HG03175 (cell line): ENCODE results near the gene ARHGAP45.
"Not testable (repeated sequence)": the region's sequence is repeated elsewhere in the genome, so short reads cannot be mapped to it uniquely, and the experiment has no call there.

Experiments
- ATAC-seq: cut with Tn5 transposase; IDR thresholded peaks from one replicate; pipeline ENCODE4 v1.9.1; 2021; ENCODE audit warnings: mild to moderate bottlenecking, moderate library complexity; ENCODE audit not compliant: unreplicated experiment

The ARHGAP45 gene

DNA sequence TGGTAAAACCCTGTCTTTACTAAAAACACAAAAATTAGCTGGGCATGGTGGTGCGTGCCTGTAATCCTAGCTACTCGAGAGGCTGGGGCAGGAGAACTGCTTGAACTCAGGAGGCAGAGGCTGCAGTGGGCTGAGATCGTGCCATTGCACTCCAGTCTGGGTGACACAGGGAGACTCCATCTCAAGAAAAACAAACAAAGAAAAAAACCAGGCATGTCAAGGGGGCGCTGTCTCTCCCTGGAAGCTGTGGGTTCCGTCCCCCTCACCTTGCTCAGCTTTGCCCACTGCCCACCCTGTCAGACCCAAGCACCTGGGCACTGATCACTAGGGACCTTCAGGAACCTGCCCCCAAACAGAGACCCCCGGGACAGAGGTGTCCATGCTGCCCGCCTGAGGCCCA lies 62.1 kb downstream of the ARHGAP45 start:
- not testable (repeated sequence) for ATAC-seq

DNA sequence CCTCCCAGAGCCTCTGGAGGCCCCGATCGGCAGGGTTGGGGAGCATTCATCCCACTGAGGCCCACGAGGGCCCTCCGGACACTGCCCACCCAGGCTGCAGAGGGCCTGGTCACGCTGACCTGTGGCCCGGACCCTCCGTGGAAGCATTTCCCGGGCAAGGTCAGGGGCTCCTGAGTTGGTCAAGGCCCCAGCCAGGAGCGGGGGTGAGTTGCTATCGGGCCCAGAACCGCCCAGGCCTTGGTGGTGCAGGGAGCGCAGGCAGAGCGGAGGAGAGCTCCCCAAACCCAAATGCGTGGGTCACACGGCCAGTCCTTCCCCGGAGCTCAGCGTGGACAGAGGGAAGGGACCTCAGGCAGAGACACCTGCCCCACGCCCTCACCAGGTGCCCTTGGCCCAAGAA lies 62.6 kb downstream of the ARHGAP45 start:
- ATAC-seq: no peak

DNA sequence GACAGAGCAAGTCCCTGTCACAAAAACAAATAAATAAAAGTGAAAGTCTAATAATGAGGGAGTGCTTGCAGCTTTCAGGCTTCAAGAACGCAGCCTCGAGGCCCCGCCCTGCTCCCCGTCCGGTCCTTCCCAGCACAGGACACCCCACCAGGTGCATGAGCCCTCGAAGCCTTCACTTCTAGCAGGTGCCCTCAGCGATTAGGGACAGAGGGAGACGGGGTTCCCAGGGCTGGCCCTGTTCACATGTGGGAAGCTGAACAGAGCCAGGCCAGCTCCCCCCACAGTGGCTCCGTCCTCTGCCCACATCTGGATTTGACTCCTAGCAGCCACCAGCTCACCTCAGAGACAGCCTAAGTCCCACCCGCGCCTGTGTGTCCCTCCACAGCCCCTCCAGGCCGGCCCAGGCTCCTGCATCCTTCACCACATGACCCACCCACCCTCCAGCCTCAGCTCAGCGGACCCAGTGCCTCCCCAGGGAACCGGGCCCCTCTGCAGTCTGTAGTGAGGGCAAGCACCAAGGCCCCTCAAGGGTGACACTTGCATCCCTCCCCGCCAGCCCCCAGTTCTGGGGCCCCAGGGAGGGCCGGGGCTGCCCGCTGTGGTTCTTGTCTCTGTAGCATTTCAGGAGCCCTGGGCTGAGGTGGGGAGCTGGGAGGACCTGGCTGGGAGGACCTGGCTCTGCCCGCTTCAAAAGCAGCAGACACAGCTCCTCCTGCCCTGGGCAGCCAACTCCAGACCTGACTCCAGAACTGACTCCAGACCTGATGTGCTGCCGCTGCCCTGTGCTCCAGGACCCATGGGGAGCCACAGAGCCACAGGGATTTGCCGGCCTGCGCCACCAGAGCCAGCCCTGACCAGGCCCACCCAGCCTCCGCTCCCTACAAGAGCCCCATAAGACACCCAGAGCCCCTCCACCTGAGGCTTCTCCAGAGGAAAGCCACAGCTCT lies 64.1 kb downstream of the ARHGAP45 start:
- no peak for ATAC-seq

DNA sequence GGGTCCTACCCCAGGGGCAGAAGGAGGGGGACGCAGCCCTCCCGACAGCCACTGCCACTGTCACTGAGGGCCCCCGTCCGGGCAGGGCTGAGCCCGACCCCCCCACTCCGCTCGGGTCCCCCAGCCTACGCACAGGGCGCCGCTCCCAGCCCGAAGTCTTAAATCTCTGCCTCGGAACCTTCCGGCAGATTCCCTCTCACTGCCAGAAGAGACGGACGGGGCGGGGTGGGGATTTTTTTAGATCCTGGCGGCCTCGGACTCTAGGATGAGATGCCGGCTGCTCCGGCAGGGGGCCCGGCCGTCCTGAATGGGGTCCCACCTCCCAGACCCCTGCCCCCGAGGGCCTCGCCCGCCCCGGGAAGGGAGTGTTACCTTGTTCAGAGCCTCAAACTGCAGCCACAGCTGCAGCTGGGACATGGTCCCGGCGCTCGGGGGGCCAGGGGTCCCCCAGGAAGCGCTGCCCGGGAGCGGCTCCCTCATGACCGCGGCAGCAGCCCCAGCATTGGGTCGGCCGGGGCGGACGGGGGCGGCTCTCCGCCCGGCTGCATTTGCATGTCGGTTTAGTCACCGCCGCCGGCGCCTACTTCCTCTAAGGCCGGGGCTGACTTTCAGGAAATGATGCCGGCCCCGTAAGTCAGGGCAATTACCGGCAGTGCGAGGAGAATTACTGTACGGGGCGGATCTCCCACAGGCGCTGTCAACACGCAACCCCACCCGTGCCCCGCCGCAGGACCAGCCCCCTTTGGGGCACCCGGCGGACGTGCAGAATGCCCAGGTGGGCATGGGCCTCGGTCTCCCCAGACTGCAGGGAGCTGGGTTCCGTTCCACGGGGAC lies 65.0 kb downstream of the ARHGAP45 start:
- ATAC-seq: peak; percentile 47

DNA sequence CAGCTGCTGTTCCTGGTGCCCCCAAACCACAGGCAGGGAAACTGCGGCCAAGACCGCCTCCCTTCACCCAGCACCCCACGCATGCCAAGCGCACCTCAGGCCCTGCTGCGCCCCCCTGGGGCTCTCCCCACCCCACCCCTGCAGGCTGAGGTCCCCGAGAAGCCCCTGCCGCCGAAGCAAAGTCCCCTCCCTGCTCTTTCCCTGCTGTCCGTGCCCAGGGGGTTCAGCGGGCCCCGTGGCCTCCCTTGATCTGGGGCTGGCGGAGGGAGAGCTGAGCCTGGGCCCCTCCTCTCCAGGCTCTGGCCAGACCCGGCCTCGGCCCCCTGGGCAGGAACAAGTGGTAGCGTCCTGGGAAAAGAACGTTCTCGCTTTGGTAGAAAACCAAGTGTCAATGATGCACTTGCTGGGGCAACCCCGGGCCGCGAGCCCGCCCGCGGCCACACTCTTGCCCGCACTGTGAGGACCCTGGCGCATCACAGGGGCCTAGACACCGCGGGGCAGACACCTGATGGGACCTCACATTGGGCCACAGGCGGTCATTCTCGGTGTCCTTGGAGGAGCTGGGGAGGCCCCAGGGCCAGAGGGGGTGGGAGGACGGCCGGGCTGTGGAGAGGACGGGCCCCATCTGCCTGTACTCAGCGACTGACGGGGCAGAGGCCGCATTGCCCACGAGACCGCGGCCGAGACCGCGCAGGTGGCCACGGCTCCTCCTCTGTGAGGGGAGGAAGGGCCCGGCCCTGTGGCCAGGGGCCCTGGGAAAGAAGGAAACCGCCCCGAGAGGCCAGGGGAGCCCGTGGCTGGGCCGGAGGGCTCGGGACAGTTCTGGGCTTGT lies 65.8 kb downstream of the ARHGAP45 start:
- peak; percentile 2 for ATAC-seq

DNA sequence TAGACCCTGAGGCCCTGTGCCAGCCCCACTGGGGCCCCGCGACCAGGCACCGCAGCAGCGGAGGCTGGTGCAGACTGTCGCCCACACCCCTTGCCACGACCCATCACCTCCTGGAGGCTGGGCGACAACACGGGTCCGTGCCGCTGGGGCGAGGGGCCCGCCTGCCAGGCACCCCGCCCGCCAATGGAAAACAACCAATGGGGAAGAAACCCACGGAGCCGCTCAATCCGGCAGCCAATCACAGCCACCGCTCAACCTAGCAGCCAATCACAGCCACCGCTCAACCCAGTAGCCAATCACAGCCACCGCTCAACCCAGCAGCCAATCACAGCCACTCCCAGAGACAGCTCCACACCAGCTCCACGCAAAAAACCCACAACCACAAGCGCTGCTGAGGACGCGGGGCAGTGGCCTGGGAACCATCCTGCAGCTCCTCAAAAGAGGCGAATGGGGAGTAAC lies 66.5 kb downstream of the ARHGAP45 start:
- peak; percentile 71 for ATAC-seq

DNA sequence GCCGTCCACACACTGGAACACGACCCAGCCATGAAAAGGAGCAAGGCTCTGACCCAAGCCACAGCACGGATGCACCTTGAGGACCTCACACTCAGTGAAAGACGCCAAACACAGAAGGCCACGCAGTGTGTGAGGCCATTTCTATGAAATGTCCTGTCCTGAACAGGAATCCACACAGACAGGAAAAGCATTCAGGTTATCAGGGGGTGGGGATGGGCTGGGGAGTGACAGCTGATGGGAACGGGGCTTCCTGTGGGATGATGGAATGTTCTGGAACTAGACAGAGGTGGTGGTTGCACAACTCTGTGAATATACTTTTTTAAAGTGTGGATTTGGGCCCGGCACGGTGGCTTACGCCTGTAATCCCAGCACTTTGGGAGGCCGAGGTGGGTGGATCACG lies 67.5 kb downstream of the ARHGAP45 start:
- ATAC-seq: no peak

DNA sequence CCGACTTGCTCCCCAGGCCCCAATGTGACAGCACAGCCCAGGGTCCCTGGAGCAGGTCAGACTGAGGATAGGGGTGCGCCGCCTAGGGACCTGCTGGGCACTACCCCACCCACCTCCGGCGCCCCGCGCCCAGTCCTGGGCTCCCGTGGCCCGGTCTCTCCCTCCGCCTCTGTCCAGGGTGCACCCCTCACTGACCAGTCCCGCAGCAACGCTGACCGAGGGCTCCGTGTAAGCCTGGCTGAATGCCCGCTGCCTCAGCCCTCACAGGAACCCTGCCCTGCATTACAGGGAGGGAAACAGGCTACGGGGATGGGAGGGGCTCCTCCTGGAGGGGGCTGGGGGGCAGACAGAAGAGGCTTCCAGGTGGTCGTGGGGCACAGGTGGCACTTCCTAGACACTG lies 68.5 kb downstream of the ARHGAP45 start:
- no peak for ATAC-seq

DNA sequence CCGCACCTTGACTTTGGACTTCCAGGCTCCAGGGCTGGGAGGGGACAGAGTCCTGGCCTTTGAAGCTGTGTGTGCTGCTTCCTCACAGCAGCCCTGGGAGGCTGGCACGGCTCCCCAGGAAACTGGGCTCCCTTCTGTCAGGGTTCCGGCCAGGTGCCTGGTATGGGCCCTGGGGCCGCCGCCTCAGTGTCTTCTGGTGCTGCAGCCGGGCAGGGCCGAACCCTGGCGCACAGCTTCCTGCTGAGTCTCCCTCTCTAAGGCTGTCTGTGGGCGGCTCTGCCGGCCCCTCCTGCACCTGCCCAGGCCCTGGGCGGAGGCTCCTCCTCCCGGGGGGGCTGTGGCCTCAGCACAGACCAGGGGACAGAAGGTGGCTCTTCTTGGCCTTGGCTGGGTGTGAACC lies 69.2 kb downstream of the ARHGAP45 start:
- no peak for ATAC-seq
